Endodermal cell (in vitro differentiated cells): Measurements from ENCODE around the gene CDC42. TPM values are rescaled to one million over a fixed set of nuclear protein-coding genes. Genes with fewer than 3 reads are reported as not detected.

Experiments used
- DNase-seq: peaks from one replicate; pipeline ENCODE4 v3.0.0-alpha.2; 2017
- H3K27ac ChIP-seq: 2 replicates; pipeline ENCODE4 v1.5.1; 2013; ENCODE audit warnings: mild to moderate bottlenecking, low read depth, low read length, moderate library complexity
- H3K27me3 ChIP-seq: 2 replicates; pipeline ENCODE4 v1.6.1; 2013; ENCODE audit warnings: mild to moderate bottlenecking, low read length, moderate library complexity; ENCODE audit not compliant: insufficient read depth, control insufficient read depth, poor library complexity, severe bottlenecking
- H3K36me3 ChIP-seq: 2 replicates; pipeline ENCODE4 v1.7.0; 2013; ENCODE audit warnings: mild to moderate bottlenecking, low read length, moderate library complexity; ENCODE audit not compliant: control insufficient read depth, insufficient read depth
- H3K4me1 ChIP-seq: one replicate; pipeline ENCODE4 v1.7.0; 2013; ENCODE audit warnings: low read length; ENCODE audit not compliant: control insufficient read depth, insufficient read depth
- H3K4me3 ChIP-seq: 2 replicates; pipeline ENCODE4 v1.5.1; 2013; ENCODE audit warnings: mild to moderate bottlenecking, low read length, moderate library complexity
- H3K9ac ChIP-seq: 2 replicates; pipeline ENCODE4 v1.6.1; 2013; ENCODE audit warnings: mild to moderate bottlenecking, low read length, moderate library complexity; ENCODE audit not compliant: poor library complexity, severe bottlenecking; ENCODE audit errors: extremely low read depth
- H3K9me3 ChIP-seq: 2 replicates; pipeline ENCODE4 v1.6.1; 2013; ENCODE audit warnings: mild to moderate bottlenecking, low read length, moderate library complexity; ENCODE audit not compliant: control insufficient read depth
- H3K27ac Mint-ChIP-seq: 2 replicates; pipeline ENCODE4 v1.8.0; 2020; ENCODE audit warnings: mixed read lengths
- H3K27me3 Mint-ChIP-seq: 2 replicates; pipeline ENCODE4 v1.8.0; 2021; ENCODE audit warnings: mild to moderate bottlenecking, mixed read lengths; ENCODE audit not compliant: insufficient read depth
- H3K36me3 Mint-ChIP-seq: 2 replicates; pipeline ENCODE4 v1.8.0; 2020; ENCODE audit warnings: low read depth, mixed read lengths
- H3K4me1 Mint-ChIP-seq: 2 replicates; pipeline ENCODE4 v1.8.0; 2020; ENCODE audit warnings: mixed read lengths
- H3K4me3 Mint-ChIP-seq: 2 replicates; pipeline ENCODE4 v1.8.0; 2020; ENCODE audit warnings: mild to moderate bottlenecking, moderate library complexity, mixed read lengths
- H3K9me3 Mint-ChIP-seq: 2 replicates; pipeline ENCODE4 v1.8.0; 2020; ENCODE audit warnings: mild to moderate bottlenecking, mixed read lengths
- CTCF ChIP-seq: fragments of 200-600 bp; sonication (generic); conservative IDR thresholded peaks from 2 replicates; pipeline ENCODE4 v1.5.0; 2021; ENCODE audit warnings: antibody characterized with exemption, mild to moderate bottlenecking
- WGBS, 2 experiments: methylation state at CpG; one replicate each; pipeline versions ENCODE4 v1.1.5 to v1.1.7; 2013; ENCODE audit warnings: missing lambda C conversion rate in 2 of 2, mixed read lengths in 1 of 2; ENCODE audit not compliant: insufficient coverage in 1 of 2, insufficient read length in 1 of 2; 5-methylcytosine and 5-hydroxymethylcytosine counted together
- total RNA-seq, 2 donors: library from RNA; stranded (reverse); fragmentation: NEBNext Ultra II Directional in 1 of 2; extraction: Animal tissue kit (Norgen Biotek cat#: 25700) in 1 of 2; gene quantifications; 2 replicates in 1 of 2; 3 replicates in 1 of 2; pipeline ENCODE4 v1.2.1, GENCODE V29; 2021

Gene CDC42
- total RNA-seq, 2 donors from 2014 or later, result 274 to 283 TPM

DNA sequence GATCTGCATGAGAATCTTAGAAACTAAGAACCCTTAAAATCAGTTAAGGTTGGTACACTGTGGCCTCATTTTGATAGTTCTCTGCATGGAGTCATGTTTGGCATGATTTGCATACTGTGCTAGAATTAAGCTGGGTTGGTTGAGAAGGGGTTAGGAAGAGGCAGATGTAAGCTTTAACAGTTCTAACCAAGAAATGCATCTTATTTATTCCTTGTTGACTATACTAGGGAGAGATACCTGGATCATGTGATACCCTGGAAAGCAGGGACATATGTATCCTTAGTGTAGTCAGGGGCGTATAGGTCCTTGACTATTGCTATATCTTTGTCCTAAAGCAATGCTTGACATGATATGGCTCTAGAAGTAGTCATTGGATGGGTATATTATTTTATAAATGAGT is 41.0 kb downstream of the CDC42 start:
- WGBS, 2 experiments, result 96 to 100% methylated on average over 1 of the region's 1 CpG
- no peak overlapping the region for H3K4me3 Mint-ChIP-seq

GRCh38 chr1:22096036-22096435 is 43.5 kb downstream of the CDC42 start:
- no peak overlapping the region for H3K4me3 ChIP-seq
- no peaks in the 10 kb centered on the region for H3K9me3 Mint-ChIP-seq
- H3K4me1 Mint-ChIP-seq, result peaks cover 12% of the 10 kb centered on the region
- no peaks in the 10 kb centered on the region for H3K4me1 ChIP-seq
- H3K27ac Mint-ChIP-seq, result no peak overlapping the region
- WGBS, 2 experiments, result 96% methylated on average over 5 of the region's 5 CpGs; no CpG with 5 or more reads in 1 of the 2 experiments
- no peak overlapping the region for H3K27ac ChIP-seq
- H3K36me3 ChIP-seq, result peaks cover 91% of the 10 kb centered on the region
- H3K27me3 Mint-ChIP-seq, result no peaks in the 10 kb centered on the region
- H3K9me3 ChIP-seq, result no peaks in the 10 kb centered on the region
- no peak for TF ChIP-seq CTCF
- DNase-seq, result no peak
- no peak overlapping the region for H3K9ac ChIP-seq
- H3K4me3 Mint-ChIP-seq, result no peak overlapping the region
- H3K36me3 Mint-ChIP-seq, result peaks cover 62% of the 10 kb centered on the region
- H3K27me3 ChIP-seq, result no peaks in the 10 kb centered on the region

More for the DNA sequence above, 41.0 kb downstream of the CDC42 start:
- Mint-ChIP-seq H3K4me1 (peaks cover 24% of the 10 kb centered on the region), H3K9me3 (no peaks in the 10 kb centered on the region), H3K36me3 (peaks cover 68% of the 10 kb centered on the region), H3K27ac (no peak overlapping the region), H3K27me3 (no peaks in the 10 kb centered on the region)
- Histone ChIP-seq H3K4me1 (peaks cover 6% of the 10 kb centered on the region), H3K4me3 (no peak overlapping the region), H3K27ac (no peak overlapping the region), H3K27me3 (no peaks in the 10 kb centered on the region), H3K9ac (no peak overlapping the region), H3K36me3 (peaks cover 93% of the 10 kb centered on the region), H3K9me3 (no peaks in the 10 kb centered on the region)
- no peak for TF ChIP-seq CTCF
- DNase-seq, result no peak

DNA sequence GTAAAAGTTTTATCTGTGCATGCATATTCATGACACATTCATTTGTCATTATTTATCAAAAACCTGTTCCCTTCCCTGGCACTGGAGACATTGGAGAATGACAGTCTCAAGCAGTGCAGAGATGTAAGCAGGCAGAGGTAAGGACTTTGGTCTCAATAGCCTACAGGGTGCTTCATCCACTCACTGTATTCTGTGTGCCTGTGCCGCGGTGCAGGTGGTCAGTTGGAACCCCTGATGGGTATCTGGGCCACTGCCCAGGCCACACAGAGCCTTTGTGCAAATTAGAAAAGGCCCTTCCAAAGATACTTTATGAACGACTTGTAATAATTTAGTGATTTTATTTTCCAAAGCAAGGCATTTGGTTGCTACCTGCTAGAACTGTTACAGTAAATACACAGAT is 44.0 kb downstream of the CDC42 start:
- no peak overlapping the region for H3K9ac ChIP-seq
- peaks cover 58% of the 10 kb centered on the region for H3K36me3 Mint-ChIP-seq
- peaks cover 11% of the 10 kb centered on the region for H3K4me1 Mint-ChIP-seq
- WGBS, 2 experiments, result 95% methylated on average over 3 of the region's 3 CpGs
- TF ChIP-seq CTCF, result no peak
- H3K27me3 ChIP-seq, result no peaks in the 10 kb centered on the region
- H3K27ac Mint-ChIP-seq, result no peak overlapping the region
- no peak overlapping the region for H3K27ac ChIP-seq
- no peaks in the 10 kb centered on the region for H3K9me3 Mint-ChIP-seq
- H3K27me3 Mint-ChIP-seq, result no peaks in the 10 kb centered on the region
- no peaks in the 10 kb centered on the region for H3K9me3 ChIP-seq
- no peaks in the 10 kb centered on the region for H3K4me1 ChIP-seq
- H3K4me3 ChIP-seq, result no peak overlapping the region
- peaks cover 91% of the 10 kb centered on the region for H3K36me3 ChIP-seq
- no peak overlapping the region for H3K4me3 Mint-ChIP-seq
- no peak for DNase-seq
